IMR-90 (cell line): Measurements from ENCODE around the gene TANGO2. TPM values are rescaled to one million over a fixed set of nuclear protein-coding genes. Genes with fewer than 3 reads are reported as not detected.

Experiments used
- ATAC-seq: fragments of 200-7000 bp; cut with Tn5 transposase; 2 replicates; pipeline ENCODE4 v1.9.1; 2020; ENCODE audit warnings: low read depth, mild to moderate bottlenecking, moderate library complexity
- BruUV-seq: library from RNA; stranded (reverse); fragments of 400-500 nt; replicated peaks from 2 replicates; lab custom pipeline; 2021; lab: Mats Ljungman, UMichigan
- CTCF ChIA-PET: fragments of 300-600 bp; formaldehyde crosslinking; extraction: SDS; loops from one replicate; lab custom pipeline; 2021; ENCODE audit warnings: antibody characterized with exemption; lab: Yijun Ruan, JAX
- POLR2A ChIA-PET: fragments of 300-600 bp; sonication (Branson Sonifier 250); formaldehyde crosslinking; loops from one replicate; lab custom pipeline; 2022; ENCODE audit warnings: antibody characterized with exemption; ENCODE audit not compliant: unreplicated experiment; lab: Charles Lee
- DNase-seq: peaks from one replicate; pipeline ENCODE4 v3.0.0; 2013
- H2AFZ ChIP-seq: replicated peaks from 2 replicates; pipeline ENCODE3; 2013; ENCODE audit warnings: low read length, mild to moderate bottlenecking; ENCODE audit not compliant: poor library complexity
- H2AK5ac ChIP-seq: 2 replicates; pipeline ENCODE4 v1.6.1; 2013; ENCODE audit warnings: low read depth, low read length, inconsistent platforms
- H2AK9ac ChIP-seq: replicated peaks from 2 replicates; pipeline ENCODE3; 2013; ENCODE audit warnings: mild to moderate bottlenecking, low read depth, low read length, moderate library complexity; ENCODE audit not compliant: poor library complexity
- H2BK120ac ChIP-seq: 2 replicates; pipeline ENCODE4 v1.6.1; 2013; ENCODE audit warnings: low read depth, low read length, inconsistent platforms
- H2BK15ac ChIP-seq: 3 replicates; pipeline ENCODE4 v1.6.1; 2013; ENCODE audit warnings: low read depth, low read length, inconsistent platforms
- H2BK20ac ChIP-seq: 2 replicates; pipeline ENCODE4 v1.6.1; 2013; ENCODE audit warnings: low read depth, mild to moderate bottlenecking, inconsistent platforms, low read length, moderate library complexity
- H2BK5ac ChIP-seq: 2 replicates; pipeline ENCODE4 v1.6.1; 2013; ENCODE audit warnings: mild to moderate bottlenecking, low read depth, low read length, inconsistent platforms; ENCODE audit not compliant: poor library complexity, severe bottlenecking
- H3K14ac ChIP-seq: replicated peaks from 2 replicates; pipeline ENCODE4 v1.6.1; 2013; ENCODE audit warnings: low read depth, low read length, inconsistent platforms
- H3K18ac ChIP-seq: 2 replicates; pipeline ENCODE4 v1.6.1; 2013; ENCODE audit warnings: low read depth, low read length, control low read depth
- H3K23ac ChIP-seq: 2 replicates; pipeline ENCODE4 v1.6.1; 2013; ENCODE audit warnings: low read depth, low read length, inconsistent platforms
- H3K27ac ChIP-seq: 2 replicates; pipeline ENCODE4 v1.5.1; 2013; ENCODE audit warnings: mild to moderate bottlenecking, control low read depth, low read length; ENCODE audit not compliant: insufficient read depth
- H3K27me3 ChIP-seq: 2 replicates; pipeline ENCODE4 v1.6.1; 2013; ENCODE audit warnings: low read length; ENCODE audit not compliant: control insufficient read depth, insufficient read depth
- H3K36me3 ChIP-seq: 2 replicates; pipeline ENCODE4 v1.6.1; 2013; ENCODE audit warnings: low read length, mixed read lengths; ENCODE audit not compliant: control insufficient read depth, insufficient read depth
- H3K4ac ChIP-seq: 2 replicates; pipeline ENCODE4 v1.6.1; 2013; ENCODE audit warnings: low read depth, low read length, inconsistent platforms
- H3K4me1 ChIP-seq: 2 replicates; pipeline ENCODE4 v1.6.1; 2013; ENCODE audit warnings: low read length, mixed read lengths; ENCODE audit not compliant: control insufficient read depth, insufficient read depth
- H3K4me2 ChIP-seq: 2 replicates; pipeline ENCODE4 v1.6.1; 2013; ENCODE audit warnings: low read depth, mild to moderate bottlenecking, control low read depth, low read length, moderate library complexity
- H3K4me3 ChIP-seq: 2 replicates; pipeline ENCODE4 v1.5.1; 2013; ENCODE audit warnings: low read depth, mild to moderate bottlenecking, control low read depth, low read length, moderate library complexity; ENCODE audit not compliant: insufficient read depth
- H3K56ac ChIP-seq: 2 replicates; pipeline ENCODE4 v1.6.1; 2013; ENCODE audit warnings: low read length, inconsistent platforms; ENCODE audit not compliant: insufficient read depth; ENCODE audit errors: extremely low read depth
- H3K79me1 ChIP-seq, 2 experiments: 2 replicates each; pipeline ENCODE4 v1.6.1; 2013; ENCODE audit warnings: low read length in 2 of 2, inconsistent platforms in 1 of 2, low read depth in 1 of 2
- H3K9ac ChIP-seq: 2 replicates; pipeline ENCODE4 v1.6.1; 2013; ENCODE audit warnings: low read depth, low read length, control low read depth
- H3K9me1 ChIP-seq: 2 replicates; pipeline ENCODE4 v1.6.1; 2013; ENCODE audit warnings: low read length, inconsistent platforms; ENCODE audit not compliant: insufficient read depth
- H3K9me3 ChIP-seq: 2 replicates; pipeline ENCODE4 v1.6.1; 2013; ENCODE audit warnings: low read length; ENCODE audit not compliant: control insufficient read depth, insufficient read depth
- H4K20me1 ChIP-seq: 2 replicates; pipeline ENCODE4 v1.6.1; 2013; ENCODE audit warnings: low read length, inconsistent platforms; ENCODE audit not compliant: insufficient read depth
- H4K5ac ChIP-seq: 2 replicates; pipeline ENCODE4 v1.6.1; 2013; ENCODE audit warnings: mild to moderate bottlenecking, low read depth, low read length, control low read depth
- H4K8ac ChIP-seq, 2 experiments: 2 replicates each; pipeline ENCODE4 v1.6.1; 2013; ENCODE audit warnings: low read depth in 2 of 2, low read length in 2 of 2, control low read depth in 1 of 2, inconsistent platforms in 1 of 2
- H4K91ac ChIP-seq: 2 replicates; pipeline ENCODE4 v1.6.1; 2013; ENCODE audit warnings: low read depth, low read length, inconsistent platforms; ENCODE audit not compliant: insufficient read depth
- BHLHE40 ChIP-seq: fragments of 150-350 bp; IDR thresholded peaks from 2 replicates; pipeline ENCODE4 v1.6.1; 2016; ENCODE audit warnings: mild to moderate bottlenecking, low read depth, low read length
- CEBPB ChIP-seq: IDR thresholded peaks from 2 replicates; pipeline ENCODE4 v1.6.1; 2012; ENCODE audit warnings: low read depth, low read length, improper control_type of control experiment
- CHD1 ChIP-seq: IDR thresholded peaks from 2 replicates; pipeline ENCODE4 v1.6.1; 2012; ENCODE audit warnings: low read depth, low read length, improper control_type of control experiment
- CTCF ChIP-seq: conservative IDR thresholded peaks from 2 replicates; pipeline ENCODE4 v1.5.1; 2012; ENCODE audit warnings: mild to moderate bottlenecking, low read depth, low read length, improper control_type of control experiment
- ELK1 ChIP-seq: fragments of 150-350 bp; IDR thresholded peaks from 2 replicates; pipeline ENCODE4 v1.6.1; 2016; ENCODE audit warnings: low read depth, mild to moderate bottlenecking, low read length, moderate library complexity, borderline replicate concordance
- FOS ChIP-seq: fragments of 150-350 bp; IDR thresholded peaks from 2 replicates; pipeline ENCODE4 v1.6.1; 2016; ENCODE audit warnings: low read depth, low read length
- MAFK ChIP-seq: IDR thresholded peaks from 2 replicates; pipeline ENCODE4 v1.6.1; 2012; ENCODE audit warnings: low read depth, low read length, improper control_type of control experiment
- MAZ ChIP-seq: IDR thresholded peaks from 2 replicates; pipeline ENCODE4 v1.6.1; 2012; ENCODE audit warnings: low read depth, mild to moderate bottlenecking, low read length, improper control_type of control experiment, moderate library complexity, borderline replicate concordance
- MXI1 ChIP-seq: IDR thresholded peaks from 2 replicates; pipeline ENCODE4 v1.6.1; 2012; ENCODE audit warnings: low read depth, mild to moderate bottlenecking, low read length, moderate library complexity, borderline replicate concordance
- NFE2L2 ChIP-seq: fragments of 150-350 bp; IDR thresholded peaks from 2 replicates; pipeline ENCODE4 v1.6.1; 2016; ENCODE audit warnings: low read depth, mild to moderate bottlenecking, low read length
- POLR2A ChIP-seq: IDR thresholded peaks from 2 replicates; pipeline ENCODE4 v1.6.1; 2012; ENCODE audit warnings: mild to moderate bottlenecking, low read depth, low read length
- RAD21 ChIP-seq: IDR thresholded peaks from 2 replicates; pipeline ENCODE4 v1.6.1; 2012; ENCODE audit warnings: low read length, improper control_type of control experiment
- RCOR1 ChIP-seq: IDR thresholded peaks from 2 replicates; pipeline ENCODE4 v1.6.1; 2012; ENCODE audit warnings: mild to moderate bottlenecking, low read length, improper control_type of control experiment; ENCODE audit not compliant: insufficient replicate concordance
- RFX5 ChIP-seq: IDR thresholded peaks from 2 replicates; pipeline ENCODE4 v1.8.0; 2012; ENCODE audit warnings: low read depth, mild to moderate bottlenecking, low read length, moderate library complexity
- SMC3 ChIP-seq: fragments of 150-350 bp; IDR thresholded peaks from 2 replicates; pipeline ENCODE4 v1.6.1; 2016; ENCODE audit warnings: low read depth, mild to moderate bottlenecking, antibody characterized with exemption, low read length, moderate library complexity
- USF2 ChIP-seq: fragments of 150-350 bp; IDR thresholded peaks from 2 replicates; pipeline ENCODE4 v1.6.1; 2017; ENCODE audit warnings: mild to moderate bottlenecking, antibody characterized with exemption, low read length, low read depth
- WGBS, 2 experiments: methylation state at CpG; one replicate each; pipeline versions ENCODE4 v1.1.5 to v1.1.7; 2013; ENCODE audit warnings: missing lambda C conversion rate in 2 of 2; ENCODE audit not compliant: insufficient read length in 1 of 2; ENCODE audit errors: extremely low coverage in 2 of 2; 5-methylcytosine and 5-hydroxymethylcytosine counted together
- dilution Hi-C: fragments of 300-500 bp; cut with HindIII; formaldehyde crosslinking; loops from one replicate; pipeline ENCODE4 v1.14.3; 2018; ENCODE audit warnings: low sequenced_read_pairs; ENCODE audit not compliant: unreplicated experiment
- in situ Hi-C: fragments of 300-500 bp; cut with MboI; formaldehyde crosslinking; loops from 3 replicates; pipeline ENCODE4 v1.14.3; 2019; ENCODE audit warnings: low sequenced_read_pairs, inconsistent platforms, mixed read lengths
- intact Hi-C: fragments of 100-400 bp; cut with micrococcal nuclease; formaldehyde crosslinking; loops from 2 replicates; pipeline ENCODE4 v1.10.0; 2022
- polyA plus RNA-seq, 3 experiments: library from polyadenylated mRNA; depleted of rRNA; stranded (reverse); fragments of >200 nt; gene quantifications; 2 replicates each; pipeline ENCODE4 v1.2.3, GENCODE V29; 2012; ENCODE audit warnings: low replicate concordance in 1 of 3
- total RNA-seq: library from RNA; depleted of rRNA; stranded (reverse); fragments of >200 nt; gene quantifications from 2 replicates; pipeline ENCODE4 v1.2.3, GENCODE V29; 2012

TANGO2 gene
- total and polyA plus RNA-seq, 2 of the 4 experiments (the other 2 are of a cell fraction), result 45.1 to 75.1 TPM

- 81% methylated on average over 2 of the region's 8 CpGs; no CpG with 5 or more reads in 1 of the 2 experiments for WGBS, 2 experiments
Measured at GRCh38 chr22:20088263-20088648, 67.3 kb downstream of the TANGO2 start.

More at GRCh38 chr22:20088263-20088648, 67.3 kb downstream of the TANGO2 start:
- Histone ChIP-seq H4K20me1 (peaks cover 68% of the 10 kb centered on the region), H3K79me1 (peaks cover 25 to 86% of the 10 kb centered on the region in 2 experiments), H3K9ac (no peak overlapping the region), H3K18ac (no peak overlapping the region), H4K5ac (no peak overlapping the region), H3K4me2 (no peak overlapping the region), H2AFZ (no peak overlapping the region), H3K14ac (no peak overlapping the region), H3K36me3 (peaks cover 68% of the 10 kb centered on the region), H3K4ac (no peak overlapping the region), H3K9me3 (no peaks in the 10 kb centered on the region), H3K23ac (no peak overlapping the region), H3K27ac (no peak overlapping the region), H2AK9ac (no peak overlapping the region), H3K4me1 (peaks cover 12% of the 10 kb centered on the region), H2BK20ac (no peak overlapping the region), H3K9me1 (peaks cover 15% of the 10 kb centered on the region), H3K27me3 (no peaks in the 10 kb centered on the region), H2AK5ac (no peak overlapping the region), H2BK120ac (no peak overlapping the region), H2BK5ac (no peak overlapping the region), H4K8ac (no peak overlapping the region), H3K56ac (no peak overlapping the region), H4K91ac (no peak overlapping the region), H3K4me3 (no peak overlapping the region), H2BK15ac (no peak overlapping the region)
- ChIA-PET CTCF (no interaction called here), POLR2A (no interaction called here)
- no TSS peak for BruUV-seq
- intact Hi-C loops, result no loop called here
- in situ Hi-C loops, result no loop called here
- dilution Hi-C loops, result no loop called here
- DNase-seq, result no peak
- no peak for TF ChIP-seq POLR2A
- TF ChIP-seq FOS, result no peak
- no peak for TF ChIP-seq CEBPB
- TF ChIP-seq SMC3, result no peak
- TF ChIP-seq BHLHE40, result no peak
- TF ChIP-seq CHD1, result no peak
- TF ChIP-seq NFE2L2, result no peak
- no peak for TF ChIP-seq USF2
- no peak for TF ChIP-seq RFX5
- no peak for TF ChIP-seq RAD21
- no peak for TF ChIP-seq CTCF
- TF ChIP-seq ELK1, result no peak
- TF ChIP-seq MAZ, result no peak
- no peak for TF ChIP-seq MXI1
- no peak for TF ChIP-seq MAFK
- no peak for TF ChIP-seq RCOR1
- ATAC-seq, result no peak
